NCI-H460 (cell line): ENCODE measurements around the gene NEDD4L. TPM values are rescaled to one million over a fixed set of nuclear protein-coding genes. Genes with fewer than 3 reads are reported as not detected.
"Not testable (repeated sequence)": the region's sequence is repeated elsewhere in the genome, so short reads cannot be mapped to it uniquely, and the experiment has no call there.

Experiments
- DNase-seq: peaks from one replicate; pipeline ENCODE4 v3.0.0-alpha.2; 2016; ENCODE audit warnings: low read depth; ENCODE audit errors: extremely low read depth
- total RNA-seq: library from RNA; depleted of rRNA; stranded (reverse); fragments of >200 nt; shearing (Covaris generic); gene quantifications from 2 replicates; pipeline ENCODE4 v1.2.3, GENCODE V29; 2014

Gene NEDD4L
- total RNA-seq, 1 experiment from 2014 or later, result 25.1 TPM

- no peak for DNase-seq
These were observed 211.0 kb downstream of the NEDD4L start for GRCh38 chr18:58254873-58255511.

DNA sequence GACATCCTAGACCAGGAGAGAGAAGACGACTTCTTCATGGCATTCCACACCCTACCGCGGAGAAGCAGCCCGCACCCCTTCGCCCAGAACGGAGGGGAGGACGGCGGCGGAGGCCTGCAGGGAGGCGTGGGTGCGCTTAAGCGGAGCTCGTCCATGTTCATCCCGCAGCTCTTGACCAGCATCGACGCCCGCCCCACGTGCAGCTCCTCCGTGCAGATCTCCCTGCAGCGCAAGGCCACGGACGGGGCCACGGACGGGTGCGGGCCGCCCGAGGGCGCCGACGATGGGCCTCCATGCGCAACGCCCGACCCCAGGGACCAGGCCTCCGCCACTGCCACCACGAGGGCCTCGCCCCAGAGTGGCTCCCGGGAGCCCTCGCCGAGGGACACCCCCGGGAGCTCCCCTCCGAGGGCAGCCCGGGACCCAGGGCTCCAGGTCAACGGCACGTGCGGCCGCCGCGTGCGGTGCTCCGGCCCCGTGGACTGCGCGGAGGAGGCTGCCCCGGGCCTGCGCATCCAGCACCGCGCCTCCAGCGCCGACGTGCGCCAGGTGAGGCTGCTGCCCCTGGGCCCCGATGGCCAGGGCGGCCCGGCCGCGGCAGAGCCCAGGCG is 211.8 kb downstream of the NEDD4L start:
- no peak for DNase-seq

GRCh38 chr18:58256316-58257080 is 212.5 kb downstream of the NEDD4L start:
- DNase-seq, result no peak

- DNase-seq, result no peak
These were observed 213.4 kb downstream of the NEDD4L start for GRCh38 chr18:58257461-58257860.

GRCh38 chr18:58258692-58259342 is 214.8 kb downstream of the NEDD4L start:
- no peak for DNase-seq

GRCh38 chr18:58263055-58263957 is 219.3 kb downstream of the NEDD4L start:
- DNase-seq, result no peak

- DNase-seq, result no peak
These were observed 220.0 kb downstream of the NEDD4L start for GRCh38 chr18:58264075-58264474.

GRCh38 chr18:58264840-58265239 is 220.8 kb downstream of the NEDD4L start:
- no peak for DNase-seq

DNA sequence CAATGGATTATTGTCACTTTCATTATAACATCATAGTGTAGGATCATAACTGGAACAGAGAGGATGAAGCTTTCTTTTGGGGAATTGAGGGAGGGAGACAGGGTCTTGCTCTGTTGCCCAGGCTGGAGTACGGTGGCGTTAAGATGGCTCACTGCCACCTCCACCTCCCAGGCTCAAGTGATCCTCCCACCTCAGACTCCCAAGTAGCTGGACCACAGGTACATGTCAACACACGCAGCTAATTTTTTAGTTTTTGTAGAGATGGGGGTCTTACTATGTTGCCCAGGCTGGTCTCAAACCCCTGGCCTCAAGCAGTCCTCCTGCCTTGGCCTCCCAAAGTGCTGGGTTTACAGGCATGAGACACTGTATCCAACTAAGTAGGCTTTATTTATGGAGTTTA is 221.5 kb downstream of the NEDD4L start:
- not testable (repeated sequence) for DNase-seq

DNA sequence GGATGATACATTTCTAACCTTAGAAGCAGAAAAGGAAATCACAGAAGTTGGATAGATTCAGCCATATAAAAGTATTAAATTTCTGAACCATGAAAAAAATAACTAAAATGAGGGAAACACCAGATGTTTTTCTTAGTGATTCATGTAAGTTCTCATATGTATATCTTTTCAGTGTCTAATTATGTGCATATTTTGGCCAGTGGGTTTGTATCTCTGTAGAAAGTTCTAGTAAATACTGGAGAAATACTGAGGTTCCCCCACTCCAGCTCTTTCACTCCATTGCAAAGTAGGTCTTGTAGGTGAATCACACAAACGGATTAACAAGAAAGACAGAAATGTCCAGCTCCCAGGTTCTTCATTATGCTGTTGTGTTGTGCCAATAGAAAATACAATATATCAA is 222.3 kb downstream of the NEDD4L start:
- DNase-seq, result no peak

DNA sequence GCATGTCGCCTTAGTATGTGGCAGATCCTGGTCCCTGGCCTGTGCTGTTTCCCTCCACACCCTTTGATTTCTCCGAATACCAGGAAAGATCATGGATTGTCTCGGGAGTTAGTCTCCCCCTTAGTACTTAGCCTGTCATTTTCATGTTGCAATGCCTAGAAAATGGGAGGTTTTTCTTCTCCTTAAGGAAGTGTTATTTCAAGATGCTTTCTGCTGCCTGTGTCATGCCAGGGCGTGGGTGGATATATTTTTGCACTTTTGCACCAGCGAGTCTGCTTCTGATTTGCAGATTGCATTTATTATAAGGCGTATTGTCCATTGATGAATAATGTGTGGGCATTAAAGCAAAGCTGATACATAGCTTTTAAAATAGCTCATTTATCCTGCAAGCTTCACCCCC is 223.5 kb downstream of the NEDD4L start:
- no peak for DNase-seq

GRCh38 chr18:58268849-58269248 is 224.8 kb downstream of the NEDD4L start:
- DNase-seq, result no peak

DNA sequence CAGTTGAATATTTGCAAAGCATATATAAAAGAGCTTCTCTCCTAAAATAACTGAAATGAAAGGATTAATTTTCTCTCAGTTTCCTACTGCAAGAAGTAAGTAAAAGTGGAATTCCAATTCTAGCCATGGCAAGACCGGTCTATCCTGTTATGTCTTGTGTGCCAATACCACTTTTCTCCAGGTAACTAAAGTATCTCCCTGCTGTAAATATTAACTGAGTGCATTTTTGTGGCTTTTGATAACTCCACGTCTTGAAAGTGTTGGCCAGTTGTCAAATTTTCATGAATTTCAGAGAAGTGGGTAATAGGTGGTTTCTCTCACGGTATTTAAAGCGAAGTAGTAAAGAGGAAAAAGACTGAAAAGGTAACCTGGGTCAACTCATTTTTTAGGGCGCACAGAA is 225.9 kb downstream of the NEDD4L start:
- no peak for DNase-seq

DNA sequence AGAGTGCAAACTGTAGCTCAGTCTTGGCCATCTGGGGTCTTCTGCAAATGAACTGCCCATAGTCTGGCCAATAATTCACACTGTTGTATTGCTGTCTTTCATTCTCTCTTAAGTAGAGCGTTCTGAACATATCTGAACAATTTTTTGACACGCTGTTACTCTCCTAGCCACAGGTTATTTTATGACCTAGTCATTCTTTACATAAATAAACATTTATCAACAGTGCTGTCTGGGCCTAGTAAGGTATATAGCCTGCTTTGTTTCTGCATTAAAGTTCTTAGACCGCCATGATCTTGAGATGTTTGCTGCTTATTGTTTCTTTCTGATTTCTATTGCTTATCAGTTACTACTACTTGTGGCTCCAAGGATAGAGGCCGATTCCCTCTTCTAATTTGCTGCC is 226.4 kb downstream of the NEDD4L start:
- no peak for DNase-seq

GRCh38 chr18:58271770-58272169 is 227.7 kb downstream of the NEDD4L start:
- DNase-seq, result no peak

DNA sequence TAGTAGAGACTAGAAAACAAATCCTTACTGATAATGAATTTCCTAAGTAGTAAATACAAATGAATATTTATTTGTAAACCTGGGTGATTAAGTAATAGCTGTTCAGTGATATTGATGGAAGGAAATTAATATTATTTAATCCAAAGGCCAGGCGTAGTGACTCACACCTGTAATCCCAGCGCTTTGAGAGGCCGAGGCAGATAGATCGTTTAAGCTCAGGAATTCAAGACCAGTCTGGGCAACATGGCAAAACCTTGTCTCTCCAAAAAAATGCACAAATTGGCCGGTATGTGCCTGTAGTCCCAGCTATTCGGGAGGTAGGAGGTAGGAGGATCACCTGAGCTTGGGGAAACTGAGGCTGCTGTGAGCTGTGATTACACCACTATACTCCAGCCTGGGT is 228.2 kb downstream of the NEDD4L start:
- DNase-seq, result no peak

DNA sequence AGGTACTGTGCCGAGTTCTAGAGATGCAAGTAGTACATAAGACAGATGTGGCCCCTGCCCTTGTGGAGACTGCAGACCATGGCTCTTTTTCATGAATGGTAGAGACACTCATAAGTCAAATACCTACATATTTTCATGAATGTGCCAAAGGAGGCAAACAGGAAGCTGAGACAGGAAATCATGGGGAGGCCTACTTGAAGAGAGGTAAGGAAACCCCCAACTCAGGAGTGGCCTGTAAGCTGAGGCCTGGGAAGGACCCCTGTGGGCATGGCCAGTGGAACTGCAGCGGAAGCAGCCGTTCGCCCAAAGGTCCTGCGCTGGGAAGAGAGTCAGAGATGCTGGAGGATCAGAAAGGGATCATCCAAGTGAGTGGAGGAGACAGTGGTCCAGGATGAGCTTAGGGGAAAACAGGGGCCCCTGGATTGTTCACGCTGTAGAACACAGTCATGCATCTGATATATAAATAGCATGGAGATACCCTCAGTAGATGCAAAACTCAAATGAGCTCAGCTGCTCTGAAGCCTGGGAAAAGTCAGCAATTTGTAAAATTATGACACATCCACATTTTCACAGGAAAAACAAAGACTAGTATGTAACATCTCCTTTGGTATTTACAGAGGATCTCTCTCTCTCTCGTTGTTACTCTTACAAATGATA is 228.9 kb downstream of the NEDD4L start:
- DNase-seq, result no peak

DNA sequence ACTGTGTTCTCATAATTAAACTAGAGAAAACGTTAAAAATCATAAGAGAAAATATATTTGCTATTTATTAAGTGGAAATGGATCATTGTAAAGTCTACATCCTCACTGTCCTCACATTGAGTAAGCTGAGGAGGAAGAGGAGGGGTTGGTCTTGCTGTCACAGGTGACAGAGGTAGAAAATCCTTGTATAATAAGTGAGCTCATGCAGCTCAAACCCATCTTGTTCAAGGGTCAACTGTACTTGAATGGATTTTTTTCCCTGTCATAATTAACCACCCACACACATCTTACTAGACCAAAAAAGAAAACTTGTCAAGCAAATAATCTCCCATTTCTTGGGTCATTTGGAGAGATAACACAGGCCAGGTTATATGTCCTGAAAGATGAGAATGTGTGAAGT is 231.2 kb downstream of the NEDD4L start:
- no peak for DNase-seq

- DNase-seq, result no peak
These were observed 233.0 kb downstream of the NEDD4L start for GRCh38 chr18:58276789-58277739.
